HG02759 (cell line): ENCODE data around the gene MT1B.

Source experiments
- ATAC-seq: cut with Tn5 transposase; IDR thresholded peaks from one replicate; pipeline ENCODE4 v1.9.1; 2021; ENCODE audit warnings: mild to moderate bottlenecking, moderate library complexity; ENCODE audit not compliant: unreplicated experiment

The MT1B gene

GRCh38 chr16:56683424-56684172, 31.9 kb downstream of the MT1B start:
- ATAC-seq: no peak

DNA sequence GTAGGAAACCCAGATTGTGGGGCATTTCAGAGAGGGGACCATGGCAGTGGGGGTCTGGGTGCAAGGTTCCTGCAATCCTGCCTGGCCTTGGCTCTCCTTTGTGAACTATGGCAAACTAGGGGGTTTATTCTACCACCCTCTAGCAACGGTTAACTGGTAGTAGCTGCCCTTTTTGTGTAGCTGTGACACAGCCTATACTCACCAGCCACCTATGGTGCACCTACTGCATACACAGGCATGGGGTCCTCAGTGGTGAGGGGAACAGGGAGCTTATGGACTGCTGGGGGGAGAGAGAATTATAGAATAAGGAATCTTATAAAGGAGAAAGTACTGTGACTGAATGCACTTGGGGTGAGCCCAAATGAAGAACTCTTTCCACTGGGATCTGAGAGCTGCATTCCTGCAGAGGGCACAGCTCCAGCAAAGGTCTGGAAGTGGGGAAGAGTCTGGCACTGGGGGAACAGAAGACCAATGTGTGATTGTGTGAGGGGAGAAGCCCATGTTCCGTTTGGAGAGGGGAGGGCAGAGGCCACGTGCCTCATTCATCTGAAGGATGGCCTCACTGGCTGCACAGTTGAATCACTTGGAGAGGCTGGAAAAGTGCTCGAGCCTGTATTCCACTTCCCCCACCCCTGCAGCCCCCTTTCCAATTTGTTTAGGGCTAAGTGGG, 32.7 kb downstream of the MT1B start:
- ATAC-seq: no peak

DNA sequence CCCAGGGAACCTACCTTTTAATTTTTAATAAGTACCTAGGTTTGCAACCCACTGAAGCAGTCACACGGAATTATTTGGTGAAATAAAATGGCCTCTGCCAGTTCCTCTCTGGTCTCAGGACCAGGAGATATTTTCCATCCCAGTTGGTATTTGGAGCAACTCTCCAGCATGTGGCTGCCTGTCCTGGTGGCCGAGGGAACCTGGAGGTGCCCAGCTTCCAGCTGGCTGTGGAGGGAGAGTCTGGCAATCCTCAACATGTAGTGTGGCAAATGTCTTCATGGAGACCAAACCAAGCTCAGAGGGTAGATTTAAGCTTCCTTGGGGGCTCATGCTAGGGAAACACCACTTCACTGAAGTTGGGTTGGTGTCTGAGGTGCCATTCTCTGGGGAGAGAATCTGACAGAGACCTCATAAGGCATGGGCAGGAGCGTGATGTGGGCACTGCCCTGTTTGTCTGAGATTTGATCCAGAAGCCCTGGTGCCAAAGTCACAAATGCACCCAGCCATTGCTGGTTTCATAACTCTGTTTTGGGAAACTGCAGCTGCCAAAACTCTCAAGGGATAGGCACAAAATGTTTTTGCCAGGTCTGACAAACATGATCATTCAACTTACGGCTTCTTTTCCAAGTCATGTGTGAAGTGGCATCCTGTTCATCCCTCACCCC, 33.4 kb downstream of the MT1B start:
- no peak for ATAC-seq

- ATAC-seq: no peak
These were observed 35.1 kb downstream of the MT1B start for GRCh38 chr16:56686758-56687157.

DNA sequence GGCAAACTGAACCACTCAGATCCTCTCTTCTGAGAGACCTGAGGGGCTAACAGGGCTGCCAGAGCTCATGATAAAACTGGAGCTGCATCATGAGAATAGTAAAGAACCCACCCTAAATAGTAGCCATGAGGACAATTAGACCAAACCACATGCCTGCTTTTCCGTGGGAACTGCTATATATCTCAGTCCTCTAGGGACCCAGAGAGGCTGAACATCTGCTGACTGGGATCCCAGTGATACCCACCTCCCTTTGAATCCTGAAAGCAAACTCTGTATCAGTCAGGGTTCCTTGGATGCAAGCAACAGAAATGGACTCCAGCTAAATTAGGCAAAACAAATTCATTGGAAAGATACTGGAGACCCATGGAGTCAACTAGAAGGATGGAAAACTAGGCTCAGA, 37.1 kb downstream of the MT1B start:
- no peak for ATAC-seq

DNA sequence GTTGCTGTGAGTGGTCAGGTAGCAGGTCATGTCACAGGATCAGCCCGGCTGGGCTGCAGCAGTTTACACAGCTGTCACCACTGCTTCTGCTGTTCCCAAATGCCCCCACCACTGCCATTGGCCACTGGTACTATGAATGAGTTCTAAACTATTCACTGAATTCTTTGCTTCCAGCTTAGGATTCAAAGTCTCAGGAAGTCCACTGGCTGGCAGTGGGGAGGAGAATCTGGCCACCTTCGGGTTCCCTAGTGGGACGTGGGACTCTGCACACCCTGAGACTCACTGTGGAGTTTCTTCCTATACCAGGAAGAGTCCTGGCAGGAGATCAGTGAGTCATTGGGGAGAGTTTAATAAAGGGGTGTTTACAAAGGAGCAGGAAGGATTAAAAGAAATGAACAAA, 37.5 kb downstream of the MT1B start:
- ATAC-seq: no peak

GRCh38 chr16:56690420-56691122, 38.9 kb downstream of the MT1B start:
- no peak for ATAC-seq

GRCh38 chr16:56691885-56692284, 40.2 kb downstream of the MT1B start:
- ATAC-seq: no peak

DNA sequence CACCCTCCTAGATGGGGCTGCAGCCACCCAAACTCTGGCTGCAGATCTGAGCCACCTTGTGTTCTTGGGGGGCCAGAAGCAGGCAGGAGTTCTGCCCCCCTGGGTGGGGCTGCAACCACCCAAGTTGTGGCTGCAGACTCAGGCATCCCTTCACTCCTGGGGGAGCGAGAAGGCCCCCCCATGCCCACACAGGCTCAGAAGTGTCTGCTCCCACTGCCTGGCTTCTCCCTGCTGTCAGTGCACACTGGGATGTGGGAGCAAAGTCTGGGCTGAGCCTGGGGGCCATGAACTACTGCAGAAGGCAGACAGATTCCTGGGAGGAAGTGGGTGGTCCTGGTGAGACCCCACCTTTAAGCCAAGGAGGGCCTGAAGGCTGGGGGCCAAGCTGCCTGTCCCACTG, 43.6 kb downstream of the MT1B start:
- no peak for ATAC-seq

- no peak for ATAC-seq
These were observed 45.9 kb downstream of the MT1B start for GRCh38 chr16:56697456-56698155.

GRCh38 chr16:56700195-56700594, 48.5 kb downstream of the MT1B start:
- ATAC-seq: no peak

DNA sequence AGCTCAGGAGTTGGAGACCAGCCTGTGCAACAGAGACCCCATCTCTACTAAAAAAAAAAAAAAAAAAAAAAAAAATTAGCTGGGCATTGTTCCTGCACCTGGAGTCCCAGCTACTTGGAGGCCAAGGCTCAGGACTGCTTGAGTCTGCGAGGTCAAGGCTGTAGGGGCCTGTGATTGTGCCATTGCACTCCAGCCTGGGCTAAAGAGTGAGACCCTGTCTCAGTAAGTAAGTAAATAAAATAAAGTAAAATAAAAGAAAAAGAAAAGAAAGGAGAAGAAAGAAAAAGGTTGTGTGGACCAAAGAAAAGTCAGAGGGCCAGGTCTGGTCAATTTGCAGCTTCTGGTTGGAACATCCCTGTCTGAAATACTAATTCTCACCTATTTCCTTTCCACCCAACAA, 48.9 kb downstream of the MT1B start:
- ATAC-seq: no peak

DNA sequence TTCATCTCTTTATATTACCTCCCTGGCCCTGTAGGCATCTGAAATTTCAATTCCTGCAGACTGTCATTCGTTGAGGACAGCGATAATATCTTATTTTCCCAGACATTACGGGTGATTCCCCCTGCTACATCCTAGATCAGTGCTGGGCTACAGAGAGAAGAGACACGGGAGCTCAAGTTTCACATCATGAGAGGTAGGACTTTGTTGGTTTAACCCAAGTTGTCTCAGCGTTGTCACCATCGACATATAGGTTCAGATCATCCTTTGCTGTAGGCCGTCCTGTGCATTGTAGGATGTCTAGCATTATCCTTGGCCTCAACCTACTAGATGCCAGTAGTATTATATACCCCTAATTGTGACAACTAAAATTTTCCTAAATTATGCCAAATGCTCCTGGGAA, 49.8 kb downstream of the MT1B start:
- ATAC-seq: no peak
